Colon (tissue), 2 donors: ENCODE results near the gene SKOR2.
"Not testable (repeated sequence)": the region's sequence is repeated elsewhere in the genome, so short reads cannot be mapped to it uniquely, and the experiment has no call there.

Experiments
- FAIRE-seq: peaks from 2 replicates; lab custom pipeline; 2012; peaks lifted over from hg19 to GRCh38; lab: Jason Lieb, UNC
- donor health status: control.
- donor health status: control.

Gene SKOR2

DNA sequence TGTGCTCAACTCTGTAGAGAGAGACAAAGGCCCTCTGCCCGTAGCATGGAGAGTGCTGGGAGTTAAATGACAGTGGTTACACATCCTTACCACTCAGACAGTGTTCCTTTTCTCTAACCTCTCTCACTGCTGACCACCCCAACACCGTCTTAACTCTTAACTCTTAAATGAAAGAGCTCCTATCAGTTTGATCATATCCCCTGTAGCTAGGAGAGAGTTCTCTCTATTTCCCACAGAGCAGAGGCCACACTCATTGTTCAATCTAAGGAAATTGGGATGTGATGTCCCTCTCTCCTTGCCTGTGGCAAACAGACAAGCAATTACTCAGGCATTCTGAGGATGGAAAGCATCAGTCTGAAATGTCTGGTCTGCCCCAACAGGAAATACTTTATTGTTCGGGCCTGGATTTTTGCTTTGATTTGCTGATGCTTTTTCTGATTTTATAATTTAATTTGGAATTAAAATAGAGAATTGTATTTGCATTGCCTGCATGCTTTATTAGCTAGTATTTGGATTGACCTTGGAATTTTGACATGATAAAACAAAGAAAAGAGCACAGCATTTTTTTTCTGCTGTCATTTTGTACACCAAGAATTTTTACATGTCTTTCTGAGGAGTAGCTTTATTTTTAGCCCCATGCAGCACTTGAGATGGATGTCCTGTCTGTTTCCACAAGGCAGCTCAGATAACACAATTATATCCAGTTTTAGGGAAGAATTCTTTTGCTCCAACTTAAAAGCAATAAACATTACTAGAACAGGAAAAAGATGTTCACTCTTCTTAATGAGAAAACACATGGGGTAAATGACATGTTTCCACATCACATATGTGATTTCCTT, 47.6 kb downstream of the SKOR2 start:
- no peak for FAIRE-seq

DNA sequence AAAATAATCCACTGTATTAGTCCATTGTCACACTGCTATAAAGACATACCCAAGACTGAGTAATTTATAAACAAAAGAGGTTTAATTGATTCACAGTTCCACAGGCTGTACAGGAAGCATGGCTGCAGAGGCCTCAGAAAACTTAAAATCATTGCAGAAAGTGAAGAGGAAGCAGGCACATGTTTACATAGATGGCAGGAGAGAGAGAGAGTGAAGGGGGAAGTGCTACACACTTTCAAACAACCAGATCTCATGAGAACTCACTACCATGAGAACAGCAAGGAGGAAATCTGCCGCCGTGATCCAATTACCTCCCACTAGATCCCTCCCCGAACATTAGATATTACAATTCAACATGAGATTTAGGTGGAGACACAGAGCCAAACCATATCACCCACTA, 55.5 kb downstream of the SKOR2 start:
- FAIRE-seq: not testable (repeated sequence)

DNA sequence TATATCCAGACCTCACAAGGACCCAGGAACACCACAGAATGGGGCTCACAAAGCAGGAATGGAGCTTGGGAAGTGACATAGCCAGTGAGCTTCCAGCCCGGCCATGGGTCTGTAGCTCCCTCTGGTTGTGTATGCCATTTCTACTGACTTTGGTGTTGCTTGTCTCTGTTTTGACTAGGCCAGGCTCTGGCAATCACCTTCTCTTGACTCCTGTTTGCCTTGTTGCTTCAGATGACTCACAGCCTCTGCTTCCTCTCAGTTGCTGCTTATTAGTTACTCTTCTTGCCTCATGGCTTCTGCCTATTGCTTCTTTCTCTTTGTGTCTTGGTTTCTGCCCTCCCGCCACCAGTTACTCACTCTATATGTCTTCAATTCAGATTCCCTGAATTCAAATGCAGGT, 59.5 kb downstream of the SKOR2 start:
- no peak for FAIRE-seq

DNA sequence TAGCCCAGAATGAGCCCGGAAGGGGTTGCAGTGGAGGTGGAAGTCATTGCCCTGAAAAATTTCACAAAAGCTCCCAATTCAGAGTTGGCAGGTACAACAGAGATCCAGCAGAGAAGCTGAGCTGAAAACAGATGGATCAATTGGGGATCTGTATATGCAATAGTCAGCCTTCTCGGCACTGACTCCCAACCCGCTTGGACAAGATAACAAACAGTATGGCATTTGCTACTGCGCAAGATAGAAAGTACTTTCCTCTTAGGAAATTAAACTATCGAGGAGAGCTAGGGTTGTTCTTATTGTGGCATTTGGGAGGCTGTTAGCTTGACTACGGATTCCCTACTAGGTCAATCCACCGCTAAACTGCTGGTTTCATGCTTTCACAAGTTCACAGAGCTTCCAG, 63.7 kb downstream of the SKOR2 start:
- FAIRE-seq: no peak

DNA sequence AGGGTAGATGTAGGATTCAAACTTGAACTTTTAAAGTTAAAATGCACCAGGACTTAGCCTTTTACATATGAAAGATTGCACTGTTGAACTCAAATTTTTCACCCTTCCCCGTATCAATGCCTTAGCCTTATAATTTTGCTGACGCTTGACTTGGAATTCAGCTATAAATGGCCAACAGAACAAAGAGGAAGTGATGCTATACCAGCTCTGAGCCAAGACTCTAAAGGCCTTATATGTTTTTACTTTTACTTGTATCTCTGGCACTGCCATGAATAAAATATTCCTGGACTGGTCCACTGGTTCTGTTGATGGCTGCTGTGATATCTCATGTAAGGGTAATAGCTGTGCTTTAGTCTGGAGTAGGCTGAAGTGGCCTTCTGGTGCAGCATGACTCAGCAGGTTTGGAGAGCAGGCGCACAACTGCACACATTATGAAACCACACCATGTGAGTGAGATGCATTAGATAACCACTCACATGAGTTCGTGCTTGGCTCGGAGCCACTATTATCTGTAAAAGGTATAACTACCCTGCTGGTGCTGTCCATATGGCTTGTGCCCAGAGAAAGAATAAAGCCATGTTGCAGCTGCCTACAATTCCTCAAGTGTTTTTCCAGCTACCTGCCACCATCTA, 66.9 kb downstream of the SKOR2 start:
- no peak for FAIRE-seq

DNA sequence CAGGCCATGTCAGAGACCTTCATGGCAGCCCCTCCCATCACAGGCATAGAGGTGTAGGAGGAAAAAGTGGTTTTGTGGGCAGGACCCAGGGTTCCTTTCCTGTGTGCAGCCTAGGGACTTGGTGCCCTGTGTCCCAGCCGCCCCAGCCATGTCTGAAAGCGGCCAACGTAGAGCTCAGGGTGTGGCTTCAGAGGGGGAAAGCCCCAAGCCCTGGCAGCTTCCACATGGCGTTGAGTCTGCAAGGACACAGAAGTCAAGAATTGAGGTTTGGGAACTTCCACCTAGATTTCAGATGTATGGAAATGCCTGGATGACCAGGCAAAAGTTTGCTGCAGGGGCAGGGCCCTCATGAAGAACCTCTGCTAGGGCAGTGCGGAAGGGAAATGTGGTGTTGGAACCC, 69.3 kb downstream of the SKOR2 start:
- FAIRE-seq: not testable (repeated sequence)

DNA sequence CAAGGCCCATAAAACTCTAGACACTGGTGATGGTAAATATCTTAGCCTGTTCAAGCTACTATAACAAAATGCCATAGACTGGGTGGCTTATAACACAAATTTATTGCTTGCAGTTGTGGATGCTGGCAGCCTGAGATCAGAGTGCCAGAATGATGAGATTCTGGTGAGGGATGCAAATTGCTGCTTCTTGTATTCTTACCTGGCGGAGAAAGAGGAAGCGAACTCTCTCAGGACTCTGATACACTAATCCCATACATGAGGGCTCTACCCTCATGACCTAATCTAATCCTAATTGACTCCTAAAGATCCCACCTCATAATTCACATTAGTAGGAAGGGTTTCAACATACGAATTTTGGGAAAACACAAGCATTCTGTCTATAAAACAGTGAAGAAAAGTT, 70.7 kb downstream of the SKOR2 start:
- FAIRE-seq: no peak

DNA sequence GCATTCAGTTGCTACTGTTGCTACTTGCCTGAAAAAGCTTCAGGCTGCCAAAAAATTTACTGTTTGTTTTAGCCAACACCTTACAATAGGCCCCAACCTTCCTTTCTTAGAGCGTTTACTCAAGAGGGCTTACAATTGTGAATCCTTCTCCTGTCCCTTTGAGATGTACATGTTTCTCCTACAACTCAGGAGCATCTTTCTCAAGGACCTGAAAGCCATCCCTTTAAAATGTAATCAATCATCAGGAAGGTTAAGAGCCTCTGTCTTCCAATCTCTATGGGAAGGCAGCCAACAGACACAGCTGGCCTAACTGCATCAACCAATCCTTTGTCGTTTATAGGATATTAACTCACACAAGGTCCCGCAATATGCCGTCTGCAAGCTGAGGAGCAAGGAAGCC, 71.9 kb downstream of the SKOR2 start:
- no peak for FAIRE-seq

DNA sequence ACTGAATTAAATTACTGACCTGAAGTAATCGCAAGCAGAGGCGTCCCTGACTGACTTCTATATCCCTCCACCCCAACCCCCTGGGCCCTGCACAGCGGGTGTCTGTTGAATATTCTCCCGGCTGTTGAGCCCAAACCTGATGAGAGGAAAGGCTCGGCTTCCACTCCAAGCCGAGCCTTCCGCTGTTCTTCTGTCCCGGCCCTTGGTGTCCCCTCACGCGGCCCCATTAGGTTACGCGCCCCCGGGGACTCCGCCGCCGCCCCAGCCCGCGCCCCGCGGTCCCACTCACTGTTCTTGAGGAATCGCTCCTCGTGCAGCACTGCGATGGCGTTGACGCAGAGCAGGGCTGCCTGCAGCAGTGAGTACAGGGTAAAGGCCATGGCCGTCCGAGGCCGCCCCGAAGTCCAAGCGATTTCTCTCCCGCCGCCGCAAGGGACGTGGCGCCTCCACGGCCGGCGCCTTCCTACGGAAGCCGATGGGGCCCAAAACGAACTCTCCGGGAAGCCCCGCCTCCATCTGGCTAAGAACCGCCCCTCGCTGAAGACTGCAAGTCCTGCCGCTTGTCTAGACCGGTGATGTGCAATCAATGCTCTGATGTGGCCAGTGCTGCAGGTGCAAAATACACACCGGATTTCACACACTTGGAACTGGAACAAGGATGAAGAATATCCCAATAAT, 75.4 kb downstream of the SKOR2 start, which contains the start of gene IER3IP1:
Gene IER3IP1, minus strand, starts transcription at position 467 of the 678 bp plus-strand sequence. Its CDS starts 87 bp downstream, at position 380.
- no peak for FAIRE-seq

DNA sequence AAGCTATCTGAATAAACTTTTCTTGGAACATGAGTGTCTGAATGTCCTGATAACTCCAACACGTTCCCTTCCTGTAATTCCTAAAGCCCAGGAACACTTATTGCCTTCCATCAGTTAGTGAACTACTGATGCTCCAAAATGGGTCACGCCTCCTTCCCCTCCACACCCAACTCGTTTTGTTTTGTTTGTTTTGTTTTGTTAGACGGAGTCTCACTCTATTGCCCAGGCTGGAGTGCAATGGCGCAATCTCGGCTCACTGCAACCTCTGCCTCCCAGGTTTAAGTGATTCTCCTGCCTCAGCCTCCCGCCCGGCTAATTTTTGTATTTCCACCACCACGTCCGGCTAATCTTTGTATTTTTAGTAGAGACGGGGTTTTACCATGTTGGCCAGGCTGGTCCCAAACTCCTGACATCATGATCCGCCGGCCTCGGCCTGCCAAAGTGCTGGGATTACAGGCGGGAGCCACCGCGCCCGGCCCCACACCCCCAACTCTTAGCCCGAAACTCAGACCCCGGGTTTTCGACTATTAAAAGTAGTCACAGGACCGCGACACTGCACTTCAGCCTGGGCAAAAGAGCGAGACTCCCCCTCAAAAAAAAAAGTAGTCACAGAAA, 76.1 kb downstream of the SKOR2 start:
- no peak for FAIRE-seq

DNA sequence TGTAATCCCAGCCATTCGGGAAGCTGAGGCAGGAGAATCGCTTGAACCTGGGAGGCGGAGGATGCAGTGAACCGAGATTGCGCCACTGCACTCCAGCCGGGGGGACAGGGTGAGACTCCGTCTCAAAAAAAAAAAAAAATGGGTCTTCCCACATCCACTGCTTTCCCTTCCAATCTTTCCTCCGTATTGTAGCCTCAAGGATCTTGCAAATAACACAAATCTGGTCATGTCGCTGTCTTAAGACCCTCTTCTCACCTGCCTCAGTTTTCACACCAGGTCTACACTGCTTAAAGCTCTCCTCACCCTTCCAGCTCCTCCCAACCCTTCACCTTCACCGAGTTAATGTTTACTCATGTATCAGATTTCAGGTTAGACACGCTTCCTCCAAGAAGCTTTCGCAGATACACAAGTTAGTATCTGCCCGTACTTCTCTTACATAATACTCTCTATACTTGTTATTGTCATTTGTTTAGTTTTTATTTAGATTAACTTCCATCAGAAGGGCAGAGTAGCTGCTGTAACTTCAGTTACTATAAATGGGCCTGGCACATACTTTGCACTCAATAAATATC, 76.8 kb downstream of the SKOR2 start:
- FAIRE-seq: no peak

DNA sequence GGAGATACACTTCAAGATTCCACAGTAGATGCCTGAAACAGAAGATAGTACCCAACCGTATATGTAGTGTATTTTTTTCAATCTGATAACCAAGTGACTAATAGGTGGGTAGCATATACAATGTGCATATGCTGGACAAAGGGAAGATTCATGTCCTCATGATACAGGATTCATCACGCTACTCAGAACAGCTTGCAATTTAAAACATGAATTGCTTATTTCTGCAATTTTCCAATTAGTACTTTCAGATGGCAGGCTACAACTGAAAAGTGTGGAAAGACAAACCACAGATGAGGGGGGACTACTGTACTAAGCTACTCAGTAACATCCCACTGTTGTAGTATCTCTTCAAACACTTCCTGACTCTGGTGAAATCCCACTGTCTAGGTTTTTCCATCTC, 79.0 kb downstream of the SKOR2 start:
- FAIRE-seq: no peak

DNA sequence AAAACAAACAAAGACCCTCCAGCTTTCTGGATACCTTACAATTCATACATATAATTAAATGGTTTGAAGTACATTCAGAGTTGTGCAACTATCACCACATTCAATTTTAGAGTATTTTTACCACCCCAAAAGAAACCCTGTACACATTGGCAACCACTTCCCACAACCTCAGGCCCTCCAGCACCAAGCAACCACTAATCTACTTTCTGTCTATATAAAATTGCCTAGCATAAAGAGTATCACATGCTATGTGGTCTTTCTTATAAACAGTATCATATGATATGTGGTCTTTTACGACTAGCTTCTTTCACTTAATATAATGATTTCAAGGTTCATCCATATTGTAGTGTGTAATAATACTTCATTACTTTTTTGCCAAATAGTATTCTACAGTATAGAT, 82.5 kb downstream of the SKOR2 start:
- no peak for FAIRE-seq

DNA sequence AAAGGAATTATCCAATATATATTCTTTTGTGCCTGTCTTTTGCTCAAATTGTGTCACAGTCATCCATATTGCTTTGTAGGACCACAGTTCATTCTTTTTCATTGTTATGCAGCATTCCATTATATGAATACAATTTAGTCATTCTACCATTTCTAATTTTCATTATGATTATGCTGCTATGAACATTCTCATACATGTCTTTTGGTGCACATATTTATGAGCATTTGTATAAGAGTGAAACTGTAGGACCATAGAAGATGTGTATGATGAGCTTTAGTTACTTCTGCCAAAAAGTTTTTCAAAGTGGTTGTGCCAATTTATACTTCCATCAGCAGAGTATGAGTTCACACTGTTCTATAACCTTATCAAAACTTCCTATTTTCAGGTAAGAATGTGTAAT, 83.0 kb downstream of the SKOR2 start:
- FAIRE-seq: no peak

DNA sequence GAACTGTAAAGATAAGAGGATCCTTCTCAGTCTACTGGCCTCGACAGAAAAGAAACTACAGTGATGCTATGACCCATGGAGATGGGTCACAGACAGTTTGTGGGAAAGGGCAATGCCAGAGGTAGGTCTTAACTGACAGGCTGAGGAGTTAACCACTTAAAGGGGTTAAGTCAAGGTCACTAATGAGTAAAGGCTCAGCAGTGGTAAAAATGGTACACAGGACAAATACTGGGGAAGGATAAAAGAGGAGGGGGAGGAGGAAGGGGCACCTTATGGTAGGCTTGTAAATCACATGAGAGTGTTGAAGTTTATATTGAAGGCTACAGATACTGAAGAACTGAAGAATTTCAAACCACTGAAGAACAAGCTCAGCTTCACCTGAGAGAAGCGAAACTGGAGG, 85.2 kb downstream of the SKOR2 start:
- FAIRE-seq: no peak

DNA sequence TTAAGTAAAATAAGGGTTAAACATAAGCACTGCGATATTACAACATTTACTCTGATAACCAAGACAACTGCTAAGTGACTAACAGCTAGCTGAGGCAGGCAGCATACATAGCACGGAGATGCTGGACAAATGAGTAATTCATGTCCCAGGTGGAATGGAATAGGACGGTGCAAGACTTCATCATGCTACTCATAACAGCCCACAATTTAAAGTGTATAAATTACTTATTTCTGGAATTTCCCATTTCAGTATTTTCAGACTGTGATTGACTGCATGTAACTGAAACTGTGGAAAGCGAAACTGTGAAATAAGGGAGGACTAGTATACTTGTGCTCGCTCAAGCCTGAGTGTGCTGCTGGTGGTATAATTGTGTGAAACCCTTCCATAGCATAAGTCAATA, 88.2 kb downstream of the SKOR2 start:
- FAIRE-seq: no peak

DNA sequence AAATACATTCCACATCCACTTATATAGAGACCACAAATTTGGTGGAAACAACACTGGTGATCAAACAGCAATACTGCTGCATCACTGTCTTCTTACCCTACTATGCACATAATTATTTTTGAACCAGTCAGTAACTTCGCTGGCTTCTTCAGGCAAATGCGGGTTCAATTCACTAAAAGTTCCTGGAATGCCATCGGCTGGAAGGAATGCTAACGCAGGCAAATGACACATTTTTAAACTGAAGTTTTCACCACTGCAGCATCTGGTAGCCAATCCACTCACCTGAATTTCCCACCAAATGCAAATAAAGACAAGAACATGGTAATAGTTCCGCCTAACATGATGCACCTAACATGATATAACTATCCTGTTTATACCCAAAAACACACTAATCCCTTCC, 91.2 kb downstream of the SKOR2 start:
- no peak for FAIRE-seq

DNA sequence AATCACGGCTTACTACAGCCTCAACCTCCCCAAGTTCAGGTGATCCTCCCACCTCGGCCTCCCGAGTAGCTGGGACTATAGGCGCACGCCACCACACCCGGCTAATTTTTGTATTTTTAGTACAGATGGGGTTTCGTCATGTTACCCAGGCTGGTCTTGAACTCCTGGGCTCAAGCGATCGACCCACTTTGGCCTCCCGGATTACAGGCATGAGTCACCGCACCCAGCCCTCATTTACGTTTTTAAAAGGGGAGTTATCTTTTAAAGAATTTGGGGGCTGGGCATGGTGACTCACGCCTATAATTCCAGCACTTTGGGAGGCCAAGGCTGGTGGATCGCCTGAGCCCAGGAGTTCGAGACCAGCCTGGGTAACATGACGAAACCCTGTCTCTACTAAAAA, 93.1 kb downstream of the SKOR2 start:
- not testable (repeated sequence) for FAIRE-seq
